ENCODE results near the gene CBLC. TPM values are rescaled to one million over a fixed set of nuclear protein-coding genes. Genes with fewer than 3 reads are reported as not detected.

Gene CBLC
- total RNA-seq, 2 experiments from 2014 or later, result not detected

DNA sequence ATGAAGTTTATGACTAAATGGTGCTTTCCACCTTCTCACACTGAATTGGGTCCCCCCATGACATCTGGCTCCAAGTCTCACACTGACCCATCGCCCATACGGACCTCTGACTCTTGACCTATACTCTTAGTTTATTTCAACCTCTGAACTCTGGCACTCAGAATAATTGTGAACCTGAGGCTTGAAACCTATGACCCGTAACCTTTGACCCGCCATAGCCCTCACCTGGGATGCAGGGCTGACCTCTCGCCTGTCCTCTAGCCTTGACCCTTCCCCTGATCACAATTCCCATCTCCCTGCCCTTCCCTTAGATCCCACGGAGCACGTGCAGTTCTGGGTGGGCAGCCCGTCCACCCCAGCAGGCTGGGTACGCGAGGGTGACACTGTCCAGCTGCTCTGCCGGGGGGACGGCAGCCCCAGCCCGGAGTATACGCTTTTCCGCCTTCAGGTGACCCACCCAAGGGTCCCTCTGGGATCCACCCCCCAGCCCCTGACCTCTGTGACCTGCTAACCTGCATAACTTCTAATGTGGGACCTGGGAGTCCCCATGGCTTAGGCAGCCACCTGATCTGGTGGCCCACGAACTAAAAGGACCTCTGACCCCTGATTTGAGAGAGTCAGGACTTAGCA lies 36.3 kb downstream of the CBLC start:
- no peak overlapping the region for H3K27ac Mint-ChIP-seq
- H3K9me3 Mint-ChIP-seq, result no peaks in the 10 kb centered on the region
- H3K4me3 Mint-ChIP-seq, result no peak overlapping the region
- intact Hi-C loops (cut with micrococcal nuclease), result no loop called here
- ChIA-PET POLR2A (no interaction called here), CTCF (no interaction called here)
- no peak for DNase-seq
- ATAC-seq, result no peak
- TF ChIP-seq, protein P1, sequence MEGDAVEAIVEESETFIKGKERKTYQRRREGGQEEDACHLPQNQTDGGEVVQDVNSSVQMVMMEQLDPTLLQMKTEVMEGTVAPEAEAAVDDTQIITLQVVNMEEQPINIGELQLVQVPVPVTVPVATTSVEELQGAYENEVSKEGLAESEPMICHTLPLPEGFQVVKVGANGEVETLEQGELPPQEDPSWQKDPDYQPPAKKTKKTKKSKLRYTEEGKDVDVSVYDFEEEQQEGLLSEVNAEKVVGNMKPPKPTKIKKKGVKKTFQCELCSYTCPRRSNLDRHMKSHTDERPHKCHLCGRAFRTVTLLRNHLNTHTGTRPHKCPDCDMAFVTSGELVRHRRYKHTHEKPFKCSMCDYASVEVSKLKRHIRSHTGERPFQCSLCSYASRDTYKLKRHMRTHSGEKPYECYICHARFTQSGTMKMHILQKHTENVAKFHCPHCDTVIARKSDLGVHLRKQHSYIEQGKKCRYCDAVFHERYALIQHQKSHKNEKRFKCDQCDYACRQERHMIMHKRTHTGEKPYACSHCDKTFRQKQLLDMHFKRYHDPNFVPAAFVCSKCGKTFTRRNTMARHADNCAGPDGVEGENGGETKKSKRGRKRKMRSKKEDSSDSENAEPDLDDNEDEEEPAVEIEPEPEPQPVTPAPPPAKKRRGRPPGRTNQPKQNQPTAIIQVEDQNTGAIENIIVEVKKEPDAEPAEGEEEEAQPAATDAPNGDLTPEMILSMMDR (IDR thresholded peaks at IDR 0.05), result no peak
- H3K27me3 Mint-ChIP-seq, result peaks cover 13% of the 10 kb centered on the region
- H3K4me1 Mint-ChIP-seq (ENCODE audit: low read depth), result no peaks in the 10 kb centered on the region
- no peaks in the 10 kb centered on the region for H3K36me3 Mint-ChIP-seq (ENCODE audit: low read depth)

- no peak overlapping the region for H3K27ac Mint-ChIP-seq
- POLR2A ChIA-PET, result interaction anchor here (0.7 kb wide), 1 partner anchor 523 kb away, joined by 3 read pairs; no protein-coding TSS in a partner anchor
- H3K9me3 Mint-ChIP-seq, result no peaks in the 10 kb centered on the region
Observed at GRCh38 chr19:44814517-44814916, 36.8 kb downstream of the CBLC start.

GRCh38 chr19:44816301-44816700 lies 38.6 kb downstream of the CBLC start:
- H3K27ac Mint-ChIP-seq, result no peak overlapping the region
- no peak overlapping the region for H3K4me3 Mint-ChIP-seq
- no peaks in the 10 kb centered on the region for H3K4me1 Mint-ChIP-seq (ENCODE audit: low read depth)
- TF ChIP-seq, protein P1 (IDR thresholded peaks at IDR 0.05), result no peak
- ATAC-seq (no peak), DNase-seq (no peak)
- CTCF ChIA-PET, result no interaction called here
- intact Hi-C loops (cut with micrococcal nuclease), result no loop called here
- peaks cover 2% of the 10 kb centered on the region for H3K27me3 Mint-ChIP-seq
- POLR2A ChIA-PET, result no interaction called here
- H3K9me3 Mint-ChIP-seq, result no peaks in the 10 kb centered on the region
- H3K36me3 Mint-ChIP-seq (ENCODE audit: low read depth), result no peaks in the 10 kb centered on the region

More at GRCh38 chr19:44814517-44814916, 36.8 kb downstream of the CBLC start:
- Mint-ChIP-seq H3K4me1 (ENCODE audit: low read depth) (no peaks in the 10 kb centered on the region), H3K27me3 (peaks cover 11% of the 10 kb centered on the region), H3K36me3 (ENCODE audit: low read depth) (no peaks in the 10 kb centered on the region), H3K4me3 (no peak overlapping the region)
- intact Hi-C loops (cut with micrococcal nuclease), result no loop called here
- CTCF ChIA-PET, result no interaction called here
- TF ChIP-seq, protein P1 (IDR thresholded peaks at IDR 0.05), result no peak
- no peak for ATAC-seq
- DNase-seq, result no peak

DNA sequence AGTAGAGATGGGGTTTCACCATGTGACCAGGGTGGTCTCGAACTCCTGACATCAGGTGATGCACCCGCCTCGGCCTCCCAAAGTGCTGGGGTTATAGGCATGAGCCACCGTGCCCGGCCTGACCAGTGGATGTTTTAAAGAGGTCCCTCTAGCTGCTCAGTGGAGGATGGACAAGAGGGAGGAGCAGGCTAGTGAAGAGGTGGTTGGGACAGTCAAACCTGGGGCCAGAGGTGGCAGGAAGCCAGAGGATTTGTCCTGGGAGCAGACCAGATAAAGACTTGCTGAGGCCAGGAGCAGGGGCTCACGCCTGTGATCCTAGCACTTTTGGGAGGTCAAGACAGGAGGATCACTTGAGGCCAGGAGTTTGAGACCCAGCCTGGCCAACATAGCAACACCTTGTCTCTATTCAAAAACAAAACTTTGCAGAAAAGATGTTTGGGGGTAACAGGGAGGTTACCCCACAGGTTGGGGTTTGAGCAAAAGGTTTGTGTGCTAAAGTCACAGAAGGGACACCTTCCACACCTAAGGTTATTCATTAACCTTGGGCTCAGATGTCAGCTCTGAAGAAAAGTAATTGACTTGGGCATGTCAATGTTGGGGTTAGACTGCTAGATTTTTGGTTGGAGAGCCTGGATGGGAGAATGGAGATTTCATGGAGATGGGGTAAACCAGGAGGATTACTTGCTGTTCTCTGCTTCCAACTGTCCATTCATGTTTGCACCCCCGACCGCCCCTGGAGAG lies 40.2 kb downstream of the CBLC start:
- CTCF ChIA-PET, result no interaction called here
- Mint-ChIP-seq H3K36me3 (ENCODE audit: low read depth) (no peaks in the 10 kb centered on the region), H3K27ac (no peak overlapping the region), H3K4me1 (ENCODE audit: low read depth) (no peaks in the 10 kb centered on the region), H3K27me3 (peaks cover 1% of the 10 kb centered on the region), H3K9me3 (no peaks in the 10 kb centered on the region), H3K4me3 (no peak overlapping the region)
- DNase-seq, result no peak
- POLR2A ChIA-PET, result no interaction called here
- no peak for ATAC-seq
- TF ChIP-seq, protein P1 (IDR thresholded peaks at IDR 0.05), result no peak
- intact Hi-C loops (cut with micrococcal nuclease), result no loop called here

- no peak overlapping the region for H3K27ac Mint-ChIP-seq
- ChIA-PET CTCF (no interaction called here), POLR2A (no interaction called here)
- peaks cover 1% of the 10 kb centered on the region for H3K27me3 Mint-ChIP-seq
- no peaks in the 10 kb centered on the region for H3K9me3 Mint-ChIP-seq
- no peak overlapping the region for H3K4me3 Mint-ChIP-seq
- TF ChIP-seq, protein P1 (IDR thresholded peaks at IDR 0.05), result no peak
- intact Hi-C loops (cut with micrococcal nuclease), result no loop called here
- DNase-seq (no peak), ATAC-seq (no peak)
- no peaks in the 10 kb centered on the region for H3K4me1 Mint-ChIP-seq (ENCODE audit: low read depth)
- no peaks in the 10 kb centered on the region for H3K36me3 Mint-ChIP-seq (ENCODE audit: low read depth)
Observed at GRCh38 chr19:44818466-44819031, 40.9 kb downstream of the CBLC start.
